HepG2 (cell line): ENCODE data around the gene SMIM13. TPM values are rescaled to one million over a fixed set of nuclear protein-coding genes. Genes with fewer than 3 reads are reported as not detected.

Source experiments
- KIAA2018 ChIP-seq: sonication (generic); formaldehyde crosslinking; IDR thresholded peaks from 2 replicates; pipeline ENCODE4 v1.5.0; 2020; ENCODE audit warnings: mild to moderate bottlenecking, missing genetic modification reagents, borderline replicate concordance
- NFRKB ChIP-seq: fragments of 450-650 bp; IDR thresholded peaks from 2 replicates; pipeline ENCODE4 v1.6.1; 2017
- PBX3 ChIP-seq: sonication (generic); formaldehyde crosslinking; IDR thresholded peaks from 2 replicates; pipeline ENCODE4 v1.8.1; 2023; ENCODE audit warnings: missing genetic modification reagents, inconsistent platforms, borderline replicate concordance
- ZNF296 ChIP-seq: sonication (generic); formaldehyde crosslinking; conservative IDR thresholded peaks from 2 replicates; pipeline ENCODE4 v1.5.0; 2020; ENCODE audit warnings: mild to moderate bottlenecking, missing genetic modification reagents
- polyA plus RNA-seq, 8 experiments: library from polyadenylated mRNA; depleted of rRNA in 3 of 8; stranded (reverse) in 7 of 8; unstranded in 1 of 8; fragments of >200 nt; fragmentation: Illumina TruSeq in 4 of 8; extraction: Trizol in 4 of 8; gene quantifications; 2 replicates each; pipeline versions ENCODE4 v1.2.1 to v1.2.3, GENCODE V29; 2011 to 2016; ENCODE audit warnings: low read depth in 4 of 8, missing spikeins in 1 of 8, mixed read lengths in 1 of 8; ENCODE audit not compliant: insufficient read depth in 1 of 8
- total RNA-seq, 5 experiments: library from RNA; depleted of rRNA; stranded (reverse); fragments of >200 nt; fragmentation: Illumina TruSeq; extraction: Trizol; gene quantifications; 2 replicates each; pipeline ENCODE4 v1.2.3, GENCODE V29; 2016; ENCODE audit warnings: low read depth in 1 of 5

SMIM13 gene
- total and polyA plus RNA-seq, 2 of the 13 experiments (the other 11 are each of a cell fraction or from before 2014, with no cell fraction given), result 2.7 to 10.2 TPM

GRCh38 chr6:11067348-11067747 lies 26.3 kb upstream of the SMIM13 start (continued):
- TF ChIP-seq KIAA2018 (CRISPR knock-in tag) (no peak), PBX3 (no peak), NFRKB (no peak), ZNF296 (no peak)
